T-helper 2 cell treated with Interferon-gamma antibody and Interleukin-4, amounts not matched to agents 5 μg/mL and 100 μg/mL, for 36 hours (primary cell): ENCODE results near the gene ZNF496.

ENCODE experiments used
- DNase-seq: peaks from one replicate; pipeline ENCODE4 v3.0.0; 2021; ENCODE audit warnings: low spot score
- H3K27ac Mint-ChIP-seq: one replicate; pipeline ENCODE4 v1.8.0; 2021; ENCODE audit warnings: mild to moderate bottlenecking, mixed read lengths
- H3K27me3 Mint-ChIP-seq: one replicate; pipeline ENCODE4 v1.8.0; 2021; ENCODE audit warnings: low read depth, mixed read lengths
- H3K36me3 Mint-ChIP-seq: one replicate; pipeline ENCODE4 v1.8.0; 2021; ENCODE audit warnings: low read depth, mixed read lengths
- H3K4me1 Mint-ChIP-seq: one replicate; pipeline ENCODE4 v1.8.0; 2021; ENCODE audit warnings: low read depth, mixed read lengths
- H3K4me3 Mint-ChIP-seq: one replicate; pipeline ENCODE4 v1.8.0; 2022; ENCODE audit warnings: mild to moderate bottlenecking, moderate library complexity, mixed read lengths
- H3K9me3 Mint-ChIP-seq: one replicate; pipeline ENCODE4 v1.8.0; 2021; ENCODE audit warnings: mixed read lengths

ZNF496 gene

GRCh38 chr1:247347477-247348222, 16.0 kb upstream of the ZNF496 start:
- no peak for DNase-seq
- H3K36me3 Mint-ChIP-seq = no peaks in the 10 kb centered on the region
- no peak overlapping the region for H3K4me3 Mint-ChIP-seq
- no peak overlapping the region for H3K27ac Mint-ChIP-seq
- no peaks in the 10 kb centered on the region for H3K9me3 Mint-ChIP-seq
- peaks cover 7% of the 10 kb centered on the region for H3K4me1 Mint-ChIP-seq
- no peaks in the 10 kb centered on the region for H3K27me3 Mint-ChIP-seq

- H3K9me3 Mint-ChIP-seq = no peaks in the 10 kb centered on the region
- no peak overlapping the region for H3K4me3 Mint-ChIP-seq
- peaks cover 9% of the 10 kb centered on the region for H3K4me1 Mint-ChIP-seq
- no peaks in the 10 kb centered on the region for H3K36me3 Mint-ChIP-seq
- H3K27ac Mint-ChIP-seq = no peak overlapping the region
- no peaks in the 10 kb centered on the region for H3K27me3 Mint-ChIP-seq
- DNase-seq = no peak
Measured at GRCh38 chr1:247345881-247346280, 14.2 kb upstream of the ZNF496 start.

- Mint-ChIP-seq H3K27me3 (no peaks in the 10 kb centered on the region), H3K27ac (no peak overlapping the region), H3K4me3 (no peak overlapping the region), H3K9me3 (no peaks in the 10 kb centered on the region), H3K4me1 (peaks cover 6% of the 10 kb centered on the region), H3K36me3 (no peaks in the 10 kb centered on the region)
- no peak for DNase-seq
Measured at GRCh38 chr1:247343801-247344200, 12.1 kb upstream of the ZNF496 start.

DNA sequence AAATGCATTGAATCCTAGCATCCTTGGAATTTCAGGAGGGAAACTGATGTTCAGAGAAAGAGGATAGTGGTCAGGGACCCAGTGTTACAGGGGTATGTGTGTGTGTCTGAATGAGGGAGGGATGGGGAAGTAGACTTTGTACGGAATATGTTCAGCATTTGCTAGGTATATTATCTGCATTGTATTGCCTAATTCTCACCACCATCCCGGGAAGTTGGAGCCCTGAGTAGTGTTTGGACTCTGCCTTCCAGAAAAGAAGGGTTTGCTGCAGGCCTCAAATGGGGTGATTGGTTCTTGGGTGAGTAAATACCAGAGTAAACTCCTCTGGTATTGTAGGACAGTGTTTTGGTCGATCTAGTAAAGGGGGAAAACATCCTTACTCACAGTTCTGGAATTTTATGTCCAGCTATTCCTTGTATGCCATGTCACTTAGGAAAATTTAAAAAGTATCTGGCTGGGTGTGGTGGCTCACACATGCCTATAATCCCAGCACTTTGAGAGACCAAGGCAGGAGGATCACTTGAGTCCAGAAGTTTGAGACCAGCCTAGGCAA, 7.1 kb upstream of the ZNF496 start:
- H3K9me3 Mint-ChIP-seq = no peaks in the 10 kb centered on the region
- H3K4me3 Mint-ChIP-seq = no peak overlapping the region
- no peaks in the 10 kb centered on the region for H3K27me3 Mint-ChIP-seq
- peaks cover 13% of the 10 kb centered on the region for H3K4me1 Mint-ChIP-seq
- H3K36me3 Mint-ChIP-seq = no peaks in the 10 kb centered on the region
- no peak for DNase-seq
- H3K27ac Mint-ChIP-seq = no peak overlapping the region

- Mint-ChIP-seq H3K4me1 (peaks cover 12% of the 10 kb centered on the region), H3K4me3 (no peak overlapping the region), H3K27ac (no peak overlapping the region), H3K9me3 (no peaks in the 10 kb centered on the region), H3K27me3 (no peaks in the 10 kb centered on the region), H3K36me3 (no peaks in the 10 kb centered on the region)
- DNase-seq = no peak
Measured at GRCh38 chr1:247337961-247338360, 6.3 kb upstream of the ZNF496 start.

DNA sequence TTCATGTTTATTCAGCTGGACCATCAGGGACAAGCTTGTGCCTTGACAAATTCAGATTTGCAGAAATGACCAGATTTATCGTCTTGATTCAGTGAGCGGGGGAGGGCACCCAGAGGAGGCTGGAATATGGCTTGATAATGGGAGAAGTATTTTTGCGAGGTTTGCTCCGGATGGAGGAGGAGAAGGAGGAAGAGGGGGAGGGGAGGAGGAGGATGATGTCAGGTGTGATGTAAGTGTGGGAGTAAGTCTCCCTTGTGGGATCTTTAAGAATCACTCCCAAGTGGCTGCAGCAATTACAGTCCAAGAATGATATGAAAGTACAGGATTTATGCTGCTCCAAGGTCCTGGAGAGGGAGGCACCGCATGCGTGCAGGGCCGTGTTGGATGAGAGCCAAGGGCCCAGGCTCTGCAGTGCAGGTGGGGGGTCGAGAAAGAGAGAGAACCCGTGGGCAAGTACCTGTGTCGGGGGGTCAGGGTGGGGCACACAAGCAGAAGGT, 5.6 kb upstream of the ZNF496 start:
- H3K27me3 Mint-ChIP-seq = no peaks in the 10 kb centered on the region
- no peak overlapping the region for H3K4me3 Mint-ChIP-seq
- H3K9me3 Mint-ChIP-seq = no peaks in the 10 kb centered on the region
- no peak overlapping the region for H3K27ac Mint-ChIP-seq
- no peak for DNase-seq
- peaks cover 7% of the 10 kb centered on the region for H3K4me1 Mint-ChIP-seq
- H3K36me3 Mint-ChIP-seq = no peaks in the 10 kb centered on the region

- Mint-ChIP-seq H3K27me3 (no peaks in the 10 kb centered on the region), H3K27ac (no peak overlapping the region)
Measured at GRCh38 chr1:247336390-247336789, 4.7 kb upstream of the ZNF496 start.

GRCh38 chr1:247335882-247336281, 4.2 kb upstream of the ZNF496 start:
- Mint-ChIP-seq H3K9me3 (no peaks in the 10 kb centered on the region), H3K27ac (no peak overlapping the region), H3K36me3 (no peaks in the 10 kb centered on the region), H3K27me3 (no peaks in the 10 kb centered on the region), H3K4me1 (peaks cover 7% of the 10 kb centered on the region), H3K4me3 (no peak overlapping the region)
- DNase-seq = no peak

More at GRCh38 chr1:247336390-247336789, 4.7 kb upstream of the ZNF496 start:
- H3K9me3 Mint-ChIP-seq = no peaks in the 10 kb centered on the region
- H3K4me1 Mint-ChIP-seq = peaks cover 7% of the 10 kb centered on the region
- no peak overlapping the region for H3K4me3 Mint-ChIP-seq
- H3K36me3 Mint-ChIP-seq = no peaks in the 10 kb centered on the region
- no peak for DNase-seq

GRCh38 chr1:247334378-247335133, 2.9 kb upstream of the ZNF496 start:
- Mint-ChIP-seq H3K27me3 (no peaks in the 10 kb centered on the region), H3K36me3 (peaks cover 2% of the 10 kb centered on the region), H3K27ac (no peak overlapping the region), H3K4me3 (no peak overlapping the region), H3K4me1 (peaks cover 14% of the 10 kb centered on the region), H3K9me3 (no peaks in the 10 kb centered on the region)
- DNase-seq = no peak

DNA sequence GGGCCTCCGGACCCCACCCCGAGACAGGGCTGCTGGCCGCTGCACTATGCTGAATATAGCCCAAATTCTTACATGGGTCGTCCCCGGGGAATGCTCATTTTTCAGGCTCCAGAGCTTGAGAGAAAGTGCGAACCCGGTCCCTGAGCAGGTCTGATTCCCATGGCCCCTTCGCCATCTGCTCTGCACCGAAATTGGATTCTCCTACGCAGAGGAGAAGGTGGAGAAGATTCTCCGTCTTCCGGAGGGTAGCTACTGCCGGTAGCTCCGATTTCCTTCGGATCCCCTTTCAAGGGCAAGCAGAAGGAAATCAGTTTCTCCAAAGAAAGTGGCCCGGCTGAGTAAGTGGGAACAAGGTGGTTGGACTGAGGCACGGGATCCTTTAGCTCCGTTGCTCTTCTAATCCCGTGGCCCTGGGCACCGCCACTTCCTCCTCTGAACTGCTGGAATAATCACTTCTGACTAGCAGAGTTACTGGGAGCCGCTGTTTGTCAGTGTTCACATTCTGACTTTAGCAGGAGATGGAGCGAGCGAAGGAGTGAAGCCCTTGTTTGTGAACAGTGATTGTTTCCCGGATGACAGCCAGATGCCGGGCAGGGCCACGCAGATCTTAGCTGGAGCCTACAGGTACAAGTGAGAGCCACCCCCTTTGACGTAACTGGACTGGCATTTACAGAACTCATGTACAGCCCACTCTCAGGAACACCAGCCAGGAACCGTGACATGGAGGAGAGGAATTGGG, 1.1 kb upstream of the ZNF496 start:
- DNase-seq = no peak
- Mint-ChIP-seq H3K27me3 (no peaks in the 10 kb centered on the region), H3K36me3 (peaks cover 6% of the 10 kb centered on the region), H3K4me3 (peak overlapping the region; percentile 68), H3K4me1 (peaks cover 19% of the 10 kb centered on the region), H3K9me3 (no peaks in the 10 kb centered on the region), H3K27ac (no peak overlapping the region)

- Mint-ChIP-seq H3K36me3 (peaks cover 11% of the 10 kb centered on the region), H3K4me3 (peak overlapping the region; percentile 68), H3K27ac (no peak overlapping the region), H3K9me3 (no peaks in the 10 kb centered on the region), H3K27me3 (no peaks in the 10 kb centered on the region), H3K4me1 (peaks cover 19% of the 10 kb centered on the region)
- peak; percentile 54 for DNase-seq
Measured at GRCh38 chr1:247332215-247332622, 552 bp upstream of the ZNF496 start.

DNA sequence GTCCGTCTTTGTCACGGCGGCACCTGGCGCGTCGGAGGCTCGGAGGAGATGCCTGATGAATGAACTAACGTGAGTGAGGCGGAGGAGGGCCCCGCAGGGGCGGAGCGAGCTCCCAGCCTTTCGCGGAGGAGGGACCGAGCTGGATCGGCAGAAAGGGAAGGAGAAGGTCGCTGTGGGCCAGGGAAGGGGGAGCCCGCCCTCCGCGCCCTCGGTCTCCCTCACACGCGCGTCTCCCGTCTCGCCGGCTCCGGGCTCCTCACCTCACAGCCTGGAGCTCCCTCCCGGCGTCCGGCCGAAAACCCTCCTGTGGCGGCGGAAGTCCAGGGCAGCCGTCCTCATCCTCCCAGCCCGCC, 519 bp downstream of the ZNF496 start:
- peak; percentile 74 for DNase-seq
- H3K9me3 Mint-ChIP-seq = no peaks in the 10 kb centered on the region
- H3K4me1 Mint-ChIP-seq = peaks cover 21% of the 10 kb centered on the region
- H3K4me3 Mint-ChIP-seq = peak overlapping the region; percentile 87
- H3K27me3 Mint-ChIP-seq = no peaks in the 10 kb centered on the region
- peak overlapping the region; percentile 94 for H3K27ac Mint-ChIP-seq
- peaks cover 13% of the 10 kb centered on the region for H3K36me3 Mint-ChIP-seq

DNA sequence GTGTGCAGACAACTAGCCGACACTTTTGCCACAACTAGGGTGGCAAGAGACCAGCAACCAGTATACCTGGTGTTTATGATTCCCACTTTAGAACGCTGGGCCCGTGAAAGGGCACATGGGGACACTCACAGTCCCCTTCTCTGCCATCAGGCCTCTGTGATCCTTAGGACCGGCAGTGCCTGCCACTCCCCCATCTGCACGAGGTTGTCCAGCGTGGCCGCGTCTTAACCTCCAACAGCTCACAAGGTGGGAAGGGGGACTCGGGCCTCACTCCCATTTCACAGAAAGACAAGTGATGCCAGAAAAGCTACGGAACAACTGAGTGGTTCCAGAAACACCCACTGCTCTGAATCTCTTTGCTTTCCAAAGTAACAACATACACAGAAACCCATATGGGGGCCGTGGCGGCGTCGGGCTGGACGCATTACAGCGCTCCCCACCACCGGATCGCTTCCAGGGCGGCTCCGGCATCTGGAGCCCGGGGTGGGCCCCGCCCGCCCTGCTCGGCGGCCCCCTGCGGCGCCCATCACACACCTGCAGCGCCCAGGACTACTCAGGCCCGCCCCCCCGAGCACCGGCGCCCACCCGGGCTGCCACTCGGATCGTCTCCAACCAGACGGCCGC, 1.0 kb downstream of the ZNF496 start:
- no peak for DNase-seq
- Mint-ChIP-seq H3K27me3 (no peaks in the 10 kb centered on the region), H3K36me3 (peaks cover 13% of the 10 kb centered on the region), H3K27ac (peak overlapping the region; percentile 94), H3K9me3 (no peaks in the 10 kb centered on the region), H3K4me1 (peaks cover 21% of the 10 kb centered on the region), H3K4me3 (peak overlapping the region; percentile 87)
